NOMO-1 (cell line): ENCODE measurements around the gene DEPDC7.

Experiments
- DNase-seq, 2 experiments: peaks; one replicate each; lab custom pipeline; 2025; ENCODE audit not compliant: unreplicated experiment in 2 of 2; lab: John Stamatoyannopoulos, UW

Gene DEPDC7

GRCh38 chr11:33059331-33060007 lies 43.8 kb downstream of the DEPDC7 start:
- no peak for DNase-seq

- no peak for DNase-seq
These were observed 44.6 kb downstream of the DEPDC7 start for GRCh38 chr11:33060271-33060670.

GRCh38 chr11:33062137-33062536 lies 46.5 kb downstream of the DEPDC7 start:
- DNase-seq, result no peak

- DNase-seq, result peak; percentile 28 to 69
These were observed 47.7 kb downstream of the DEPDC7 start for GRCh38 chr11:33063326-33063881.

GRCh38 chr11:33064033-33064825 lies 48.6 kb downstream of the DEPDC7 start:
- peak; percentile 40 to 62 for DNase-seq

- no peak for DNase-seq
These were observed 49.2 kb downstream of the DEPDC7 start for GRCh38 chr11:33064866-33065265.

GRCh38 chr11:33065445-33066178 lies 49.9 kb downstream of the DEPDC7 start:
- peak; percentile 47 to 69 for DNase-seq

GRCh38 chr11:33067294-33067693 lies 51.6 kb downstream of the DEPDC7 start:
- DNase-seq, result no peak

- DNase-seq, result no peak
These were observed 53.1 kb downstream of the DEPDC7 start for GRCh38 chr11:33068611-33069340.

GRCh38 chr11:33072465-33072864 lies 56.8 kb downstream of the DEPDC7 start:
- DNase-seq, result no peak
